ENCODE data around the gene NDUFA7. TPM values are rescaled to one million over a fixed set of nuclear protein-coding genes. Genes with fewer than 3 reads are reported as not detected.
"Not testable (repeated sequence)": the region's sequence is repeated elsewhere in the genome, so short reads cannot be mapped to it uniquely, and the experiment has no call there.

NDUFA7 gene
- total RNA-seq, 4 donors from 2014 or later = 23.3 to 38.7 (median 25.2) TPM

GRCh38 chr19:8323781-8324185 is 2.6 kb upstream of the NDUFA7 start:
- Histone ChIP-seq H3K27me3 (no peaks in the 10 kb centered on the region), H3K27ac (no peak overlapping the region), H3K9me3 (no peaks in the 10 kb centered on the region), H3K4me3 (no peak overlapping the region), H3K4me1 (peaks cover 40% of the 10 kb centered on the region), H3K36me3 (peaks cover 12% of the 10 kb centered on the region)
- DNase-seq (ENCODE audit: low spot score in 2 of 2) = no peak
- WGBS = 100% methylated on average over 1 of the region's 1 CpG
- TF ChIP-seq, protein P1, sequence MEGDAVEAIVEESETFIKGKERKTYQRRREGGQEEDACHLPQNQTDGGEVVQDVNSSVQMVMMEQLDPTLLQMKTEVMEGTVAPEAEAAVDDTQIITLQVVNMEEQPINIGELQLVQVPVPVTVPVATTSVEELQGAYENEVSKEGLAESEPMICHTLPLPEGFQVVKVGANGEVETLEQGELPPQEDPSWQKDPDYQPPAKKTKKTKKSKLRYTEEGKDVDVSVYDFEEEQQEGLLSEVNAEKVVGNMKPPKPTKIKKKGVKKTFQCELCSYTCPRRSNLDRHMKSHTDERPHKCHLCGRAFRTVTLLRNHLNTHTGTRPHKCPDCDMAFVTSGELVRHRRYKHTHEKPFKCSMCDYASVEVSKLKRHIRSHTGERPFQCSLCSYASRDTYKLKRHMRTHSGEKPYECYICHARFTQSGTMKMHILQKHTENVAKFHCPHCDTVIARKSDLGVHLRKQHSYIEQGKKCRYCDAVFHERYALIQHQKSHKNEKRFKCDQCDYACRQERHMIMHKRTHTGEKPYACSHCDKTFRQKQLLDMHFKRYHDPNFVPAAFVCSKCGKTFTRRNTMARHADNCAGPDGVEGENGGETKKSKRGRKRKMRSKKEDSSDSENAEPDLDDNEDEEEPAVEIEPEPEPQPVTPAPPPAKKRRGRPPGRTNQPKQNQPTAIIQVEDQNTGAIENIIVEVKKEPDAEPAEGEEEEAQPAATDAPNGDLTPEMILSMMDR (IDR thresholded peaks at IDR 0.05) = no peak
- no peak for TF ChIP-seq EP300 (IDR thresholded peaks at IDR 0.05)
- TF ChIP-seq POLR2AphosphoS5 (IDR thresholded peaks at IDR 0.05) = no peak
- TF ChIP-seq POLR2A (IDR thresholded peaks at IDR 0.05) = no peak

GRCh38 chr19:8322638-8322997 is 1.4 kb upstream of the NDUFA7 start:
- H3K9me3 ChIP-seq = no peaks in the 10 kb centered on the region
- no peak for DNase-seq (ENCODE audit: low spot score in 2 of 2)
- no peak overlapping the region for H3K27ac ChIP-seq
- peaks cover 40% of the 10 kb centered on the region for H3K4me1 ChIP-seq
- H3K27me3 ChIP-seq = no peaks in the 10 kb centered on the region
- TF ChIP-seq, protein P1 (IDR thresholded peaks at IDR 0.05) = no peak
- no peak for TF ChIP-seq POLR2A (IDR thresholded peaks at IDR 0.05)
- no peak for TF ChIP-seq EP300 (IDR thresholded peaks at IDR 0.05)
- no peak for TF ChIP-seq POLR2AphosphoS5 (IDR thresholded peaks at IDR 0.05)
- peaks cover 12% of the 10 kb centered on the region for H3K36me3 ChIP-seq
- H3K4me3 ChIP-seq = peak overlapping the region; percentile 80
- 55% methylated on average over 5 of the region's 7 CpGs for WGBS

GRCh38 chr19:8321986-8322637 is 937 bp upstream of the NDUFA7 start:
- peak overlapping the region; percentile 80 for H3K4me3 ChIP-seq
- H3K27me3 ChIP-seq = no peaks in the 10 kb centered on the region
- 18% methylated on average over 28 of the region's 30 CpGs for WGBS
- no peaks in the 10 kb centered on the region for H3K9me3 ChIP-seq
- peak overlapping the region; percentile 89 for H3K27ac ChIP-seq
- peaks cover 12% of the 10 kb centered on the region for H3K36me3 ChIP-seq
- peaks cover 40% of the 10 kb centered on the region for H3K4me1 ChIP-seq
- no peak for DNase-seq (ENCODE audit: low spot score in 2 of 2)
- TF ChIP-seq, protein P1 (IDR thresholded peaks at IDR 0.05) = no peak
- no peak for TF ChIP-seq EP300 (IDR thresholded peaks at IDR 0.05)
- no peak for TF ChIP-seq POLR2A (IDR thresholded peaks at IDR 0.05)
- no peak for TF ChIP-seq POLR2AphosphoS5 (IDR thresholded peaks at IDR 0.05)

GRCh38 chr19:8320564-8321066 is 560 bp downstream of the NDUFA7 start:
- Histone ChIP-seq H3K4me3 (peak overlapping the region; percentile 80), H3K36me3 (peaks cover 24% of the 10 kb centered on the region), H3K4me1 (peaks cover 40% of the 10 kb centered on the region), H3K27ac (peak overlapping the region; percentile 89), H3K27me3 (no peaks in the 10 kb centered on the region), H3K9me3 (no peaks in the 10 kb centered on the region)
- TF ChIP-seq EP300 (IDR thresholded peaks at IDR 0.05) = no peak
- no peak for TF ChIP-seq POLR2A (IDR thresholded peaks at IDR 0.05)
- TF ChIP-seq, protein P1 (IDR thresholded peaks at IDR 0.05) = no peak
- TF ChIP-seq POLR2AphosphoS5 (IDR thresholded peaks at IDR 0.05) = no peak
- WGBS = 0% methylated on average over 15 of the region's 16 CpGs
- DNase-seq (ENCODE audit: low spot score in 2 of 2) = no peak

DNA sequence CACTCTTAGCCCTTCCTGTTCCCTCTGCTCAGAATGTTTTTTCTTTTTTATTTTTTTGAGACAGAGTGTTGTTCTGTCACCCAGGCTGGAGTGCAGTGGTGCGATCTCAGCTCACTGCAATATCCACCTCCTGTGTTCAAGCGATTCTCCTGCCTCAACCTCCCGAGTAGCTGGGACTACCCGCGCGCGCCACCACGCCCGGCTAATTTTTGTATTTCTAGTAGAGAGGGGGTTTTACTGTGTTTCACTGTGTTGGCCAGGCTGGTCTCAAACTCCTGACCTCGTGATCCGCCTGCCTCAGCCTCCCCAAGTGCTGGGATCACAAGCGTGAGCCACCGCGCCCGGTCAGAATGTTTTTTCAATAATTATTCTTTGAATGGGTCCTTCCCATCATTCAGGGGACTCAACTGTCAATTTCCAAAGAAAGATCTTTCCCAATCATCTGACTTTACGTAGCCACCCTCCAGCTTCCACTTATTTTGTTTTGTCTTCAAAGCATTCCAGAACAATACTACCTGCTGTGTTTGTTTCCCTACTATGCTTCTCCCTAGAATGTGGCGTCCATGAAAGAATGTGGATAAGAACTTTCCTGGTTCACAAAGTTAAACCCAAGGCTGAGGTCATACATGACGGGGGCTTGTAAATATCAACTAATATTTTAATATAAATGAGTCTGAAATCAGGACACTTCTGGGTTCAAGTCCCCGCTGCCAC is 1.2 kb downstream of the NDUFA7 start:
- Histone ChIP-seq H3K9me3 (no peaks in the 10 kb centered on the region), H3K36me3 (peaks cover 30% of the 10 kb centered on the region), H3K27ac (no peak overlapping the region), H3K4me1 (peaks cover 40% of the 10 kb centered on the region), H3K4me3 (peak overlapping the region; percentile 80), H3K27me3 (no peaks in the 10 kb centered on the region)
- DNase-seq (ENCODE audit: low spot score in 2 of 2) = no peak
- TF ChIP-seq POLR2AphosphoS5 (IDR thresholded peaks at IDR 0.05) = no peak
- TF ChIP-seq POLR2A (IDR thresholded peaks at IDR 0.05) = no peak
- TF ChIP-seq, protein P1 (IDR thresholded peaks at IDR 0.05) = no peak
- TF ChIP-seq EP300 (IDR thresholded peaks at IDR 0.05) = no peak
- 83% methylated on average over 19 of the region's 19 CpGs for WGBS

- Histone ChIP-seq H3K36me3 (peaks cover 37% of the 10 kb centered on the region), H3K4me1 (peaks cover 33% of the 10 kb centered on the region)
- DNase-seq (ENCODE audit: low spot score in 2 of 2); H3K4me3 ChIP-seq; H3K9me3 ChIP-seq; H3K27me3 ChIP-seq; H3K27ac ChIP-seq: not testable (repeated sequence)
- WGBS = 77% methylated on average over 9 of the region's 9 CpGs
These were observed 2.3 kb downstream of the NDUFA7 start for GRCh38 chr19:8318835-8319234.

Measured in suprapubic skin (tissue), 4 donors.